MCF 10A (cell line): ENCODE data around the gene MYO1D. TPM values are rescaled to one million over a fixed set of nuclear protein-coding genes. Genes with fewer than 3 reads are reported as not detected.

Experiments
- BruUV-seq: library from RNA; stranded (reverse); fragments of 400-500 nt; replicated peaks from 2 replicates; lab custom pipeline; 2021; lab: Mats Ljungman, UMichigan
- CTCF ChIA-PET: fragments of 300-600 bp; sonication (Branson Sonifier 250); formaldehyde crosslinking; extraction: SDS; loops from one replicate; lab custom pipeline; 2021; ENCODE audit warnings: antibody characterized with exemption, inconsistent platforms; lab: Yijun Ruan, JAX
- POLR2A ChIA-PET: fragments of 300-600, 350-650 bp; sonication (Branson Sonifier 250); formaldehyde crosslinking; extraction: SDS; loops from one replicate; lab custom pipeline; 2020; ENCODE audit warnings: antibody characterized with exemption, inconsistent platforms; lab: Yijun Ruan, JAX
- DNase-seq: peaks from one replicate; pipeline ENCODE4 v3.0.0-alpha.2; 2018; ENCODE audit not compliant: unreplicated experiment
- H3K27ac Mint-ChIP-seq: one replicate; pipeline ENCODE4 v1.8.0; 2022; ENCODE audit warnings: mild to moderate bottlenecking, low read depth, mixed read lengths; ENCODE audit not compliant: unreplicated experiment
- H3K27me3 Mint-ChIP-seq: one replicate; pipeline ENCODE4 v1.8.0; 2022; ENCODE audit warnings: mixed read lengths; ENCODE audit not compliant: insufficient read depth, unreplicated experiment
- H3K36me3 Mint-ChIP-seq: one replicate; pipeline ENCODE4 v1.8.0; 2022; ENCODE audit warnings: mild to moderate bottlenecking, moderate library complexity, mixed read lengths; ENCODE audit not compliant: insufficient read depth, unreplicated experiment
- H3K4me1 Mint-ChIP-seq: one replicate; pipeline ENCODE4 v1.8.0; 2022; ENCODE audit warnings: mixed read lengths; ENCODE audit not compliant: insufficient read depth, unreplicated experiment
- H3K4me3 Mint-ChIP-seq: one replicate; pipeline ENCODE4 v1.8.0; 2022; ENCODE audit warnings: mild to moderate bottlenecking, moderate library complexity, mixed read lengths; ENCODE audit not compliant: unreplicated experiment
- H3K9me3 Mint-ChIP-seq: one replicate; pipeline ENCODE4 v1.8.0; 2022; ENCODE audit warnings: mixed read lengths; ENCODE audit not compliant: unreplicated experiment
- intact Hi-C: fragments of 100-400 bp; cut with micrococcal nuclease; formaldehyde crosslinking; loops from 2 replicates; pipeline ENCODE4 v1.14.1; 2022
- total RNA-seq: library from RNA; stranded (reverse); gene quantifications from 2 replicates; pipeline ENCODE4 v1.2.3, GENCODE V29; 2022
- TF ChIP-seq, protein P1 (sequence below): fragments of 200-600 bp; IDR thresholded peaks from one replicate; pipeline ENCODE4 v1.8.0; 2022; ENCODE audit warnings: antibody characterized with exemption, mild to moderate bottlenecking; ENCODE audit not compliant: unreplicated experiment

MYO1D gene
- total RNA-seq, 1 experiment from 2014 or later: 30.5 TPM

DNA sequence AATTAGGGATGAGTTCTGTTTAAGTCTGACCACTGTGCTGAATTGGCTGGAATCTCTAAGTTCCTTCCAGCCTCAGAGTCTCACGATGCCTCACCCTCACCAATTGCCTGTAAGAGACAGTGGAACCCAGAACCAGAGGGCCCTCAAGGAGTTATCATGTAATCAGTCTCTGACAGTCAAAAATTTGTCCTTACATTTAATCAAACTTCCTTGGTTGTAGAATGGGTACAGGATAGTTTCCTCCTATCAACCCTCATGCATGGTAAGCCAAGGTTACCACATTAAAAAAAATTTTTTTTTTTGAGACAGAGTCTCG, 306.9 kb downstream of the MYO1D start:
- TF ChIP-seq, protein P1, sequence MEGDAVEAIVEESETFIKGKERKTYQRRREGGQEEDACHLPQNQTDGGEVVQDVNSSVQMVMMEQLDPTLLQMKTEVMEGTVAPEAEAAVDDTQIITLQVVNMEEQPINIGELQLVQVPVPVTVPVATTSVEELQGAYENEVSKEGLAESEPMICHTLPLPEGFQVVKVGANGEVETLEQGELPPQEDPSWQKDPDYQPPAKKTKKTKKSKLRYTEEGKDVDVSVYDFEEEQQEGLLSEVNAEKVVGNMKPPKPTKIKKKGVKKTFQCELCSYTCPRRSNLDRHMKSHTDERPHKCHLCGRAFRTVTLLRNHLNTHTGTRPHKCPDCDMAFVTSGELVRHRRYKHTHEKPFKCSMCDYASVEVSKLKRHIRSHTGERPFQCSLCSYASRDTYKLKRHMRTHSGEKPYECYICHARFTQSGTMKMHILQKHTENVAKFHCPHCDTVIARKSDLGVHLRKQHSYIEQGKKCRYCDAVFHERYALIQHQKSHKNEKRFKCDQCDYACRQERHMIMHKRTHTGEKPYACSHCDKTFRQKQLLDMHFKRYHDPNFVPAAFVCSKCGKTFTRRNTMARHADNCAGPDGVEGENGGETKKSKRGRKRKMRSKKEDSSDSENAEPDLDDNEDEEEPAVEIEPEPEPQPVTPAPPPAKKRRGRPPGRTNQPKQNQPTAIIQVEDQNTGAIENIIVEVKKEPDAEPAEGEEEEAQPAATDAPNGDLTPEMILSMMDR: no peak
- no peak for DNase-seq
- Mint-ChIP-seq H3K27ac (peak overlapping the region; percentile 62), H3K27me3 (no peaks in the 10 kb centered on the region), H3K4me1 (peaks cover 12% of the 10 kb centered on the region), H3K36me3 (peaks cover 14% of the 10 kb centered on the region), H3K4me3 (no peak overlapping the region), H3K9me3 (no peaks in the 10 kb centered on the region)
- intact Hi-C loops: no loop called here
- ChIA-PET POLR2A (no interaction called here), CTCF (no interaction called here)
- BruUV-seq: no TSS peak

DNA sequence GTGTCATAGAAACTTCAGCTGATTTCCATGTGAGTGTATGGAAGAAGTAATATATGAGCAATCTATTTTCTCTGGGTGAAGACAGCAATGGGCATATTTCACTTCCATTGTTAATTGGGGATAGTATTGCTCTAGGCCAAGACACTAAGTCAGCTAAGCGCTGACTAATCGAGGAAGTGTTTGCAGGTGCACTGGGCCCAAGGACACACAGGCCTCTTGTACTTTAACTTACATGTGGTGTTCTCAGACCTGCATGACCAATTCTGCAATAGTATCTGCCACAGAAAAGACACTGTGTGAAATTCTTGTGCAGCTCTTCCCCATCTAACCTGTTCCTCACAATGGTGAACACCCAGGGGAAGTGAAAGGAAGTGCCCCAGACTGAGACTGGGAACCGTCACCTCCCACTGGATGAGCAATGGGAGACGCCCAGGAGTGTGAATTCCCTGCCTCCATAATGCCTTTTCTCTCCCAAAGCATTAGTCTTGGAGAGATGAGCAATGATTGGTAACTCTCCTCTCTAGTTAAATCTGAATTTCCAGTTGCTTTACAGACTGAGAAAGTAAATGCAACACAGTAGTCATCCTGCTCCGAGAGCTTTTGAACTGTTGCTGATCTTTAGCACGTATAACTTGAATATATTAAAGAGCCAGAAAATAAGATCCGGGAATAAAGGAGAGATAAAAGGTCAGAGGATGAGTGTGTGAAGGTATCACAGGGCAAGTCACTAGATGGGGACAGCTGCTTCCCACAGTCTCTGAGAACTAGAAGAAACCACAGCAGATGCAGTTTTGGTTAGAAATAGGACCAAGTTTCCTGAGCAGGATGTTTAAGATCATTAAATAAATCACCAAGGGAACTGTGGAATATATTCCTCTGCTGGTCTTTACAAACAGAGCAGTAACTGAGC, 307.5 kb downstream of the MYO1D start:
- Mint-ChIP-seq H3K36me3 (peaks cover 13% of the 10 kb centered on the region), H3K9me3 (no peaks in the 10 kb centered on the region), H3K4me3 (no peak overlapping the region), H3K4me1 (peaks cover 14% of the 10 kb centered on the region), H3K27ac (peak overlapping the region; percentile 62), H3K27me3 (no peaks in the 10 kb centered on the region)
- TF ChIP-seq, protein P1: no peak
- POLR2A ChIA-PET: interaction anchor here (0.6 to 1.1 kb wide), 4 partner anchors 10 to 108 kb away, joined by 3 to 6 read pairs (median 4); no protein-coding TSS in a partner anchor
- intact Hi-C loops: no loop called here
- peak; percentile 40 for DNase-seq
- no TSS peak for BruUV-seq
- CTCF ChIA-PET: interaction anchor here (0.5 to 2.0 kb wide), 3 partner anchors 90 to 429 kb away, joined by 3 to 9 read pairs (median 3); no protein-coding TSS in a partner anchor

DNA sequence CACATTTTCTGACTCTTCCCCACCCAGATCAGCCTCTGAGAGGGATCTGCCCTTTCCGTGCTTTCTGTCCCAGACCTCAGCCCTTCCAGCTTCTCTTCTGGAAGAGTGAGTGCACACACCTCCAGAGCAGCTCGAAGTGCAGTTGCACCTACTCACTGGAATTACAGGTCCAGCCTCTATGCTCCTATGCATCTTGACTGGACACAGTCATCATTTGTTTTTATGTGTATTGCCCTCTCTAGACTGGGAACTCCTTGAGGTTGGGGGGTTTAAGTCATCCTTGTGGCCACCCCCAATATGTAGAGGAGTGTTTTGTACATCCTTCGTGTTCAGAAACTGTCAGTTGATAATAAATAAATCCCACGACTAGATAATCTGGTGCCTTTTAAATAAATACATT, 308.2 kb downstream of the MYO1D start:
- no peak for DNase-seq
- TF ChIP-seq, protein P1: no peak
- ChIA-PET CTCF (interaction anchor here (0.6 to 2.0 kb wide), 3 partner anchors 82 to 106 kb away, joined by 3 to 9 read pairs (median 3); no protein-coding TSS in a partner anchor), POLR2A (interaction anchor here (0.7 to 1.1 kb wide), 2 partner anchors 10 to 107 kb away, joined by 4 to 6 read pairs; no protein-coding TSS in a partner anchor)
- peak overlapping the region; percentile 62 for H3K27ac Mint-ChIP-seq
- H3K4me3 Mint-ChIP-seq: no peak overlapping the region
- no peaks in the 10 kb centered on the region for H3K27me3 Mint-ChIP-seq
- H3K36me3 Mint-ChIP-seq: peaks cover 13% of the 10 kb centered on the region
- H3K9me3 Mint-ChIP-seq: no peaks in the 10 kb centered on the region
- BruUV-seq: no TSS peak
- intact Hi-C loops: no loop called here
- peaks cover 17% of the 10 kb centered on the region for H3K4me1 Mint-ChIP-seq

DNA sequence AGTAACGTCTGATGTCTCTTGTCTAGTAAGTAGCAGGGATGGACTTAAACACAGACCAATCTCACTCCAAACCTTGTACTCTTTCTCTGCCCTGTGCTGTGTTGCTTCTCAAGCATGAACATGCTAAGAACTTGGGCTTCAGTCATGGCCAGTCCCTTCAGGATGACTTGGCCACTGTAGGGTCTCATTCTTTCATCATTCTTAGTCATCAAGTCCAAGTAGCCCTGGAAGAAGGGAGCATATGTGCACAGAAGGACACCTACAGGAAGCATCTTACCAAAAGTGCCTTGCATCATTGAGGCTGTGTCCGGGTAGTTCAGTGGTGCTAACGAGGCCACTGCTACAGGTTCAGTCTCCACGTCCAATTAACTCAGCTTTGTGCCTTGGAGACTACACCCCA, 309.4 kb downstream of the MYO1D start:
- DNase-seq: no peak
- CTCF ChIA-PET: interaction anchor here (2.0 kb wide), 1 partner anchor 105 kb away, joined by 9 read pairs; no protein-coding TSS in a partner anchor
- BruUV-seq: no TSS peak

More for the DNA sequence above, 309.4 kb downstream of the MYO1D start:
- TF ChIP-seq, protein P1: no peak
- intact Hi-C loops: no loop called here
- POLR2A ChIA-PET: no interaction called here
- H3K36me3 Mint-ChIP-seq: peaks cover 13% of the 10 kb centered on the region
- H3K9me3 Mint-ChIP-seq: no peaks in the 10 kb centered on the region
- H3K27ac Mint-ChIP-seq: no peak overlapping the region
- peaks cover 17% of the 10 kb centered on the region for H3K4me1 Mint-ChIP-seq
- H3K4me3 Mint-ChIP-seq: no peak overlapping the region
- H3K27me3 Mint-ChIP-seq: no peaks in the 10 kb centered on the region
